Hematopoietic multipotent progenitor cell treated with erythropoietin and hydrocortisone succinate and interleukin-3 and kit ligand, for 17 days (in vitro differentiated cells): Measurements from ENCODE around the gene LRMDA.

Experiments
- DNase-seq: peaks from one replicate; pipeline ENCODE4 v3.0.0-alpha.2; 2015; ENCODE audit warnings: low spot score

The LRMDA gene

DNA sequence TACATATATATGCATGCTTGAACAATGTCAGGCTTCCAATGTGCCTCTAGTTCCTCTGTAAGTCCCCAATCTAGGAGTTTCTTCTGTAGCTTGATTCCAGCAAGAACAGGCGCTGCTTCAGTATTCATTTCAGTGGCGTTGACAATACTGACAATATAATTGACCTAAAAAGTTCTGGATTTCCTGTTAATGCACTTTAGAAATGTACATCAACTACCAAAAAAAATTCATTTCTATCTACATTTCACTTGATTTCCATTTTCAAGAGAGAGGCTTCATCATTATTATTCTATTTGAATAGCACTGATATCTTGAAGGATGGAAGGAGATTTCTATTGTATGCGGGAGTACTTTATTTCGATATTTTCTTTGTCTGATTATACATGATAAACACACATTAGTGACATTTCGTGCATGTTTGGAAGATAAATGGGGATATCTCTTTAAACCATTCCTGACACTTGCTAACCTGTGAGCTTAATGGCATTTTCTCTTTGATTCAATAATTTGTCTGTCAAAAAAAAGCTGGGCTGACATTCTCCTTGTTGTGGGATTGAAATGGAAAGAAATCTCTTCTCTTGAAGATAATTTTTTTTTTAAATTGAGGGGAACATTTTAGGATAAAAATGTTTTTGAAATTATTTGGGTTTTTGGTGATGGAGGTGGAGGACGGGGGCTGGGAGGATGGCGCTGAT lies 568.2 kb downstream of the LRMDA start:
- DNase-seq = no peak

DNA sequence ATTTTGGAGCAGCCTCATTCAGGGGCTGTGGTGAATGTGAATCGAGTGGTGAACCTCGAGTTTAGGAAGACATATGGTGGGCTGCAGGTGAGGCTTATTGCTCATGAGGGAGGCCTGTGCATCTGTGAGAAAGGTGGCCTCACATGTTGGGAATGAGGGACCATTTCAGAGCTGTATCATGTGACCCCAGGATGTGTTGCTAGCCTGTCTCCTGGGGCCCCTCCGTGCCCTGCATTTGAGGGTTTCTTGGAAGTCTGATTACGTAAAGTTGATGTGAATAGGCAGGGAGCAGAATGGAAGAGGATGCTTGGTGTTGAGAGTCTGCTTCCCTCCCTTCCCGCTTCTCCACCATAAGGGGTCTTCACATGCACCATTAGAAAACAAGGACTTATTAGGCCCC lies 569.1 kb downstream of the LRMDA start:
- no peak for DNase-seq

DNA sequence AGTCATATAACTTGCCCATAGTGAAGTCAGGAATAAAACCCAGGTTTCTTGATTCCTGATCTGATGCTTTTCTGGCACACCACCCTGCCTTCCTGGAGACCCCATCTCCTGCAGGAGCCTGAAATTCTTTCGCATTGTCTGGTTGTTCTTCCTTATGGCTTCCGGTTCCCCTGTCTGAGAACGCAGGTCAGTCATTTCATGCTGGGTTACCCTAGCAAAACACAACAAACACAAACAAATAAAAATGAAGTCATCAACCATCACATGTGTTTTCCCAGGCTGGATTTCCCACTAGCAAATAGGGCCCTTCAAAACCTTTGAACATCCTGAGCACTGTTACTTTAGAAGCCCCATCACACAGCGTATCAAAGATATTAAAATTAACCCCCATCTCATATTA lies 569.6 kb downstream of the LRMDA start:
- no peak for DNase-seq

DNA sequence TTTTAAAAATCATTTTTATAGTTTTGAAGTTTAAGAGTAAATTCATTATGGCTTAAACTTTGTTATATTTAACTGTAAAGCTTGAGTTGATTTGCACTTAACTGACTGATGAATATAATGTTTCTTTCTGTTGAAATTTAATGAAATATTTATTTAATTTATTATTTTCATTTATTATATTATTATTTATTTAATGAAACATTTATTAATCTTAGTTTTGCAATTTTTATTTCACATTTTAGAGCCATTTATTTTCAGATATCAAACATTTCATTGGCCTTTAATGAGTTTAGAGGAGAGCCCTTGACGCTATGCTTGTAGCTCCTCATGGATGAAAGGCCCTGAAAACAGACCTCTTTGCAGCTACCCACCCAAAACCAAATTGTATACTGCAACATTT lies 570.0 kb downstream of the LRMDA start:
- DNase-seq = no peak

DNA sequence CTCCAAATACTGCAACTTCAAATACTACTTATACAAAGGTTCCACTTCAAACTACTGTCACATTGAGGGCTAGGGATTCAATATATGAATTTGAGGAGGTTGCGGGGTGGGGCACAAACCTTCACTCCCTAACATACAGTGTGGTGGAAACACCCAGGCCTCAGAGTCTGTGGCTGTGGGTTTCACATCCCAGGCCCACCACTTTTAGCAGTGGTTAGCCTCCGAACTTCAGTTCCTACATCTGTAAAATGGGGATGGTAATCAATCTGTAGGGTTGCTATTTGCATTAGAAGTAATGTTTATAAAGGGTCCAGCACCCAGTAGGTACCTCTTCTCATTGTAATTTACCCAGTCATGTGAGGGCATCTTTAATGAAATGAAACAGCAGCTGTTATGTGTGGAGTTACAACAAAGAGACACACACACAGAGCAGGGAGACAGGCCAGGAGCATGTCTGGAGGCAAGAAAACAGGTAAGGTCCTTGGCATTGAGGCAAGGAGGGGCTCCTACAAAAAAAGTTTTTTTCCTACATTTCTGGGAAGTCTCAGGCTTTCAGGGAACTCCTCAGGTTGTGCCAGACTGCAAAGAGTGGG lies 570.9 kb downstream of the LRMDA start:
- DNase-seq = no peak

DNA sequence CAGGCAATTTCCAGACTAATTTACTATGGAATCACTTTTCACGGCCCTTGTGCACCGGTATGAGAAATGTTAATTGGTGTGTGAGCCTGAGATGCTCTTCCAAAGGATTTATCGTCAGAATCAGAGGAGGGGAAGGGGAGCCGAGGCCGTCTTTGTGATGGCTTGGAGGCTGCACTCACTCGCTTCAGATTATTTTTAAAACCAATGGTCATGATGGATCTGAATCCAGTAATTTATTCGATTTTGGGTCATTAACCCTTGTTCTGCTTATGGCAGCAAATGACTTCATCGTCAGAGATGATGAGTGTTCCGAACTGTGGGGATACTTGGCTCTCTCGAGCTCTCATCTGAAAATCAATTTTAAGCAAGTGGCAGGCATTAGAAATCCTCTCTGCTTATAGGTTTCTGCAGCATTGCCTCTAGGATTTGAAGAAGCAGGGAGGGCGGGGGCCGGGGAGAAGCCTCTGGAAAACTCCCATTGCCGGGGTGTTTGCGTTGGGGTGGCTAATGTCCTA lies 576.3 kb downstream of the LRMDA start:
- DNase-seq = no peak

DNA sequence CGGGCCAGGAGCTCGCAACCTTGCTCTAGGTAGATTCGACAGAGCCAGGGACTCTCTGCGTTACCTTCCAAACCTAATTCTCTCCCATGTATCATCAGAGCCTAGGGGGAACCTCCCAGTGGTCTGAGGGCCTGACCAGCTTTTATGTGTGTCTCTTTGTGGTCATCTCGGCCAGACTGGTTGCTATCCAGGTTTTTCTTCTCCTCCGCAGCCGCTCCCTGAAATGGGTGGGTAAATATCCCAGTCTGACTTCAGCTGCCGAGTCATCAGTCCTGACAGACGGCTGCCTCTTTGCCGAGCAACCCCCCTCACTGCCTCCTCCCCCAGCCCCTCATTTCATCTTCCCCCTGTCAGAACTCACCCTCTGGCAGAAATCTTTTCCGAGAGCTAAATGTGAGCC lies 578.1 kb downstream of the LRMDA start:
- DNase-seq = no peak

DNA sequence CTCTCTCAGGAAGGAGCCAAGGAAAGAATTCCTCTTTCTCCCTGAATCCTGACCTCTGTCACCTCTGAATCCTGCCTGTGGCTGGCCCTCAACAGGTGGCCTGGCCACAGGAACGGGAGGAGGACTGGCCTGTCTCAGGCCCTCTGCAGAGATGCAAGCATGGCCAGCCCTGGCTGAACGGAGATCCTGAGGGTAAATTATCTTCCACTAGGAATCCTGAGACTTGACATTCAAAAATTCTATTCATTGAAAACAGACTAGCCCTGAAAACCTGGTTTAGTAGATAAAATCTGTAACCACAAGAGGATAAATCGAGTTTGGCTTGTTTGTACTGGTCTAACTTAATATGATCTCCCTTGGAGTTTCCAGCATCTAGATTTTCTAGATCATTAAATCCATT lies 579.3 kb downstream of the LRMDA start:
- no peak for DNase-seq

DNA sequence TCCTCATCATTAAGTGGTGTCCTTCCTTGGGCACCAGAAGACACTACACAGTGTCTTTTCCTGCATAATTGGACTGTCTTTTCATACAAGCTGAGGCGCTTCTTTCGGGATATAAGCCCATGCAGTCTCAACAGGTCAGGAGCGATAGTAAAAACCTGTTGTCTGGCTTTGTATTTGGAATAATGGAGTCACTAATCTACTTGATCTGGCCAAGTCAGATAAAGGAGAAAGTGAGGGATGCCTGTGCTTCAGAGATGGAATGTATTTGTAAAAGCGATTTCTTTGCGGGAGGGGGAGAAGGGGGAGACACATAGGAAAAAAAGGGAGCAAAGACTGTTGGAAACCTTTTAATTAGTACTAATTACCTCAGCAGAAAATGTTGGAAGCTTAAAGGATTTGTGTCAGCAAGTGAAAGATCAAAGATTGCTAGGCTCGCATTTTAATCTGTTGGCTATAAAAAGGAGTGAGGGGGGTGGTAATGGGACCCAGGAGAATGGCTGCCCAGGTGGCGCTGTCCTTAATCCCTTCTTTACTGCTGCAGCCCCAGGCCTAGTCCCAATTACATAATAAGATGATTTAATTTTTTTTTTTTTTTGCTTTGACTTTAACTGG lies 581.4 kb downstream of the LRMDA start:
- DNase-seq = no peak

DNA sequence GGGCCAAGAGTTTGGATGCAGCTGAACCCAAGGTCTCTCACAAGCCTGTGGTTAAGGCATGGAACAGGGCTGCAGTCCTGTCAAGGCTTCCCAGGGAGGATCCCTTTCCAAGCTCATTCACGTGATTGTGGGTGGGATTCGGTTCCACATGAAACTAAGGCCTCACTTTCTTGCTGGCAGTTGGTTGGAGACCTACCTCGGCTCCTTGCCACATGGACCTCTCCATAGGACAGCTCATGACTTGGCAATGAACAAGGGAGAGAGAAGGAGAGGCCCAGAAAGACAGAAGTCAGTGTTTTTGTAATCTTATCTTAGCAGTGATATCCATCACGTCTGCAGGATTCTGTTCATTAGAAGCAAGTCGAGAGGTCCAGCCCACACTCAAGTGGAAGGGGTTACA lies 583.8 kb downstream of the LRMDA start:
- no peak for DNase-seq

DNA sequence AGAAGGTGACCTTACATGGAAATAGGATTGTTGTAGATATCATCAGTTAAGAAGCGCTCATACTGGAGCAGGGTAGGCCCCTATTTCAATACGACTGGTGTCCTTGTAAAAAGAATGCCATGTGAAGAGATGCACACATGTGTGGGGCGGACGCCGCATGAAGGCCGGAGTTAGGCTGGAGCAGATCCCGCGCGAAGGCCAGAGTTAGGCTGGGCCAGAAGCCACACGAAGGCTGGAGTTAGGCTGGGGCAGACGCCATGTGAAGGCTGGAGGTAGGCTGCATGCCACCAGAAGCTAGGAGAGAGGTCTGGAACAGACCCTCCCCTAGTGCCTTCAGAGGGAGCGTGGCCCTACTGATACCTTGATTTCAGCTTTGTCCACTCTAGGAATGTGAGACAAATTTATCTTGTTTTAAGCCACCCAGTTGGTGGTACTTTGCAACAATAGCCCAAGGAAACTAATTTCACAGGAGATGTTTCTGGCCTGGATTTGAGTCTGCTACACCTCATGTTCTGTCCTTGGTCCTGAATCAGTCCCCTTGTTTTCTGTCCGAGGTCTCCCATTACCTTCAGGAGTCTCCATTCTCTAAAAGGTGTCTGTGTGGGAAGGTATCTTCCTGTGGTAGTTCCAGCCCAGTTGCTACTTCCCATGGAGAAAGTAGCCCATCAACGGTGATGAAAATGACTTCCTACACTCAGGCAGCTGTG lies 585.8 kb downstream of the LRMDA start:
- no peak for DNase-seq

DNA sequence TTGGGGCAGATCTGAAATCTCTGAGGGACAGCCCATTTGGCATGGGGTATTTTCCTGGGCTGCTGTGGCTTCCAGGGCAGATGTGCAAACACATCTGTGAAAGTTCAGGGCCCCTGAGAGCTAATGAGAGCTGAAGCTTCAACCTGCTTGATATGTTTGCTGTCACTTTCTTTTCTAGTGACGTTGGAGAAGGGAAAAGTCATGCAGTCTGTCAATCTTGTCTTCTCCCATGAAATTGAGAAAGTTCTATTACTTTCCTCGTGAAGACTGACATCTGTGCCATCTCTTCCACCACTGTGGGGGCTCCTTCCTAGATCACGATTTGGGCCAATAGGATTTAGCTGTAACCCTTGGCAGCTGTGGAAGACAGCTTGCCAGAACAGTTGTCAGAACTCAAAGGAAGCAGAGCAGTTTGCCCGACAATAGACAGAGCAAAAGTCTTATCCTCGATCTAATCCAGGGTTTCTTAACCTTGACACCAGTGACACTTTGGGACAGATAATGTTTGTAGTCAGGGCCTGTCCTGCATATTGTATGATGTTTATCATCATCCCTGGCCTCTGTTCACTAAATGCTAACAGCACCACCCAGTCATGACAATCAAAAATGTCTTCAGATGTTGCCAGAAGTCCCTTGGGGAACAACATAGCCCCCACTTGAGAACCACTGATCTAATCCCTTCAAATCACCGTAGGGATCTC lies 586.5 kb downstream of the LRMDA start:
- no peak for DNase-seq

DNA sequence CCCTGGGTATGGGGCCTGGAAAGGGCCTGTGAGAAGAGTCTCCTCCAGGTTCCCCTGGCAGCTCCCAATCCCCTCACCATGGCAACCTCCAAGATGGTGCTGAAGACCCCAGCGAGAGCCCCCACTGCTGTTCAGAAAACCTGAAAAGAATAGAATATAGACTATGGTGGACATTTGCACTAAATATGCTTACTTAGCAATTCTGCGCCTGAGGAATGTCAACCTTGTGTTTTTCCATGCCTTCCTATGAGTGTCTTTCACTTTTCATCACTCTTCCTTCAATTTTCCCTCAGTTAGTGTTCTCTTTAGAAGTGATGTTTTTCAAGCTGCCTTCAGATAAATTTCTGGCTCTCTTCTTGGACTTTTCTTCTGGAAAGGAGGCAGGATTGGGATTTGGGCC lies 589.2 kb downstream of the LRMDA start:
- DNase-seq = no peak

DNA sequence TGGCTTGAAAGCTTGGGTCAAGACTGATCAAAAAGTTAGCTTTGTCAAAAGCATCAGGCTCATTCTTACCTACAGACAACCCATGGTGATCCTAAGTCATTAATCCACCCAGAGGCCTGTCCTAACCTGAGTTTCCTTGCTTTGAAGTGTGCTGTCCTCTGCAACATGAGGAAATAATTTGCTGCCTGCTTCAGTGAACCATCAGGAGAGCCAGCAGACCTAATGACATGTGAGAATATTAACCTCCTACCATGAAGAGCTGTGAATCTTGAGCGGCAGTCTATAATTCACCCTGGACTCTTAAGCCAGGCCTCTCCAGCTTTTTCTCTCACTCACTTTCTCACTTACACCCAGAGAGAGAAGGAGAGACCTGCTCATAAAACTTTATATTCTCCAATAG lies 590.0 kb downstream of the LRMDA start:
- DNase-seq = no peak

DNA sequence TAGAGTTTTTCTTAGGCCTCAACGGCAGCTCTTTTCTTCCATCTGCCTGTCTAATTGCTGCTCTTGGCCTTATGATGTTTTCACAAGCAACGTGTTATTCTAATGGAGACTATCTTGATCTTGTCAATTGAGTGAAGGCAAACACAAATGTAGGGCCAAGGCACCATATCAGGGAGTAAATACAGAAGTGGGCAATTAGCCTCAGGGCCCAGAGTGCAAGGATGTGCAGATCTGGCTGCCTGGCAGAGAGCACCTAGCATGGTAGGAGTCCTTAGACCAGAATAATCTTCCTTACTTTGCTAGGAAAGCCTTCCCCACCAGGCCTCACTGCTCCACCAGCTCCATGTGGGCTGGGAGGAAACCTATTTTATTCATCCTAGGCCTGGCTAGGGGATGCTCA lies 590.9 kb downstream of the LRMDA start:
- DNase-seq = no peak

DNA sequence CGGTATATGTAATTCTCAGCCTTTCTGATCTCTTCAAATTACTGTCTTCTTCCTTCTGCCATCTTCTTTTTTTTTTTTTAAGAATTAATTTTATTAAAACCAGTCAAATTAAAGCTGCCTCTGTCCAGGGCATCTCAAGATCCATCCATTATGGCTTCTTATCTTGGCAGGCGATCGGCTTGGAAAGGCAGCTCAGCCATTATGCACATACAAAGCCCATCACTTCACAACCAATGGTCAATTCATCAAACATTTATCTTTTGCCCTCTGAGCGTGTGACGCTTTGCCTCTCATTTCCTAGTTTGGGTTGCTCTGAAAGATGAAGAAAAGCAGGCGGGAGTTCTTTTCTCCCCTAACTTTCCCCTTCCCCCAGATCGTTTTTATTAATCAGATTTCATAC lies 591.6 kb downstream of the LRMDA start:
- no peak for DNase-seq

DNA sequence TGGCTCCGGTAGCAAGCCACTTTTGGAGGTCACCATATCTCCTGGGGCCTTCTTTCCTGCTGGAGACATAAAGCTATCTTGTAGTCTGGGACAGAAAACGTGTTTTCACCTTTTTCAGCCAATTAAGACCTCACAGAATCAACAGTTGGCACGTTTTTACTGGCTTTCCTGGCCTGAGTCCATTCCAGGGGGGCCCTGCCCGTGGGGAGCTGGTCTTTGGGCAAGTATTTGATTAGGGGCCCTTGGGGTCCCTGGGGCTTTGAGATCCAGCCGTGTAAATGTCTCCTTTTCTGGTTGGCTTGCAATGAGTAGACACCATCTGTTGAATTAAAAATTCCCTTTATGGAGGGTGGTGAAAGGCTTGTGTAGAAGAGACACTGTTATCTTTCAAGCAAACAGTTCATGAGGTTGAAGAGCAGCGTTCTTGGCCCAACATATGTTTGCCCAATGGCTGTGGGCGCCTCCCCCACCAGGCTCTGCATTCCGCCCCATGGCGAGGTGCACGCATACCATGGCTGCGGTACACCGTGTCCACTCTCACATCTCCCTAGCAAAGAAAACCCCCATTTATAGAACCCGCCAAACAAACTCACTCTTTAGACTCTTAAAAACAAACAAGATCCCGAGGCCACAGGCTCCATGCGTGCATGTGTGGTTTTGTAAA lies 593.2 kb downstream of the LRMDA start:
- no peak for DNase-seq

DNA sequence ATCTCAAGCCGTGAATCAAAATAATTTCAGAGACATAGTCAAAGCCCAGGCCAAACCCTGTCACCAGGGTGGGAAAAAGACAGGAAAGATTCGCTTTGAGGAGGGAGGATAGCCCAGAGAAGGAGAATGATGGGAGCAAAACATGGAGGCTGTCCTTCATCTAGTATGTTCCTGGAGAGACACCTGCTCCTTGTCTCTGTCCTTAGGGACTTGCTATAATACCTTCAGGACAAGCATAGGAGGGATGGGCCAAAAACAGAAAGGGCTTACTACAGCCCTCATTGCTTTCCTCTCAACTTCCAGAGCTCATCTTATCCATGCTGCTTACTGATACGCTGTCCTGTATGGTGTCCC lies 593.7 kb downstream of the LRMDA start:
- DNase-seq = no peak

DNA sequence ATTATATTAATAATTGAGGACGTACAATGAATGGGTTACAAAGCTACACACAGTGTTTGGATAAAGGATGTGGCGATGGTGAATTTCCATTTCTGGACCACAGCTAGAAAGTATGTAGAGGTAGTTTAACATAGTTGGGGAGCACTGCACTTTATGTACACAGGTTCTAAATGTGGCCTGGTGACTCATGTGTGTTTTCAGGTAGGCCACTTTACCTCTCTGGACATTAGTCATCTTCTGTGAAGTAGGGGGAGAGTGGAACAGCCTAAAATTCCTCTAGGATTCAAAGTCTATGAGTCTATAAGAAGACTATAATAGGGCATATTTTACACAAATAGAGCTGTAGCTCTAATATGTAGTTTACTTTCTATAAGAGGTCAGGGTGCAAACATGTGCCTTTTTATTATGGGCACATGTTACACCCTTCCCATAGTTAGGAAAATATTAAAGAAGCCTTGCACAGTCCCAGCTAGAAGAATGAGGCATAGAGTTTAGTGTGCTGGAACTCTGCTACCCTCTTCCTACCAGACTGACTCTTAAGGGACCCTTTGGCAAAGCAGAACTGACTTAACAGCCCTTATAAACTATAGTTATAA lies 594.9 kb downstream of the LRMDA start:
- no peak for DNase-seq

DNA sequence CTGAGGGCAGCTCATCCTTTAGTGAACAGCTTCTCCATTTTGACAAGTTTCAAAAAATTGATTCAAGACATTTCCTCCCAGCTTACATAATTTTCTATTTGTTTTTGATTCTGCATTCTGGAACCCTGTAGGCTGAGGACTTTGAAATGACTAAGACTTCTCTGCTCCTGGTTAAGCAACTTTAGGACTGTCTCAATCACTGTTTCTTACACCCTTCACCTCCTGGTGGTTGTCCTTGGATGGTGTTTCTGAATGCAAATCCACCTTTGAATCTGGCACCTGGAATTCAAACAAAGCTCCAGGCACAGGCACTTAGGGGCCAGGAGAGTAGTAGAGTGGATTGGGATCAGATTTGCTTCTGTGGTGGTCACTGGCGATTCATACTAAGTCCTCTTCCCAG lies 595.5 kb downstream of the LRMDA start:
- no peak for DNase-seq

DNA sequence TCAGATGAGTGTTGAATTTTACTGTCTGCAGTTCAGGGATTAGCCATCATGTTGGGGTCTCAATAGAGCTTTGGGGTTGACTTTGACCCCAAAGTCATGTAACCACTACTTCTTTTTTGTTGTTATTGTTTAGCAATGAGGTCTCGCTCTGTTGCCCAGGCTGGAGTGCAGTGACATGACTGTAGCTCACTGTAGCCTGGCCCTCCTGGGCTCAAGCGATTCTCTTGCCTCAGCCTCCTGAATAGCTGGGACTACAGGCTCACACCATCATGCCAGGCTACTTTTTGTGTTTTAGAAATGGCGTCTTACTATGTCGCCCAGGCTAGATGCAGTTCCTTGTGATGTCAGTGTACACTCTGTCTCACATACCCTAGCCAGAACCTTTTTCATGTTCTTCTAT lies 598.4 kb downstream of the LRMDA start:
- no peak for DNase-seq

DNA sequence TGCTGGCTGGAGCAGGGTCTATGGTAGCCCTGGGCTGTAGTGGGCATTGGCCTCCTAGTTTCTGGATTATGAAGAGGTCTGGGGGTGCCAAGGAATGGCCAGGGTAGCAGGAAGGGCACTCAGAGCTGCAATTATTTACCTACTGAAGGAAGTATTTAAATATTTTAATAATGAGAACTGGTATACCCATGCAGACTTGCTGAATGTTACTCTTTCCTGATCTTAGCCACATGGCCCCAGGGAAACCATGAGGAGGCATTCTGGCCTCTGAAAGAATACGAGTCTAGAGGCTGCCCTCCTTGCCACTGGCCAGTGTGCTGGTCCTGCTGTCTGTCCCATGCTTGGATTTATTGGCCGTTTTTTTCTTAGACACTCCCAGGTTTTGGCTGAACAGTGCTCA lies 599.7 kb downstream of the LRMDA start:
- DNase-seq = no peak
